Neural progenitor cell (in vitro differentiated cells): ENCODE results near the gene CHCHD6.

Source experiments
- CTCF ChIP-seq: fragments of 200-600 bp; sonication (generic); IDR thresholded peaks from 2 replicates; pipeline ENCODE4 v1.5.1; 2017; ENCODE audit warnings: antibody characterized with exemption, mild to moderate bottlenecking
- EZH2 ChIP-seq: fragments of 200-600 bp; sonication (generic); IDR thresholded peaks from 2 replicates; pipeline ENCODE4 v1.6.1; 2017; ENCODE audit warnings: antibody characterized with exemption, mild to moderate bottlenecking, moderate library complexity
- EZH2phosphoT487 ChIP-seq: fragments of 200-600 bp; sonication (generic); IDR thresholded peaks from 2 replicates; pipeline ENCODE4 v1.6.1; 2017; ENCODE audit warnings: antibody characterized with exemption

- TF ChIP-seq CTCF = no peak
- TF ChIP-seq EZH2 = no peak
- no peak for TF ChIP-seq EZH2phosphoT487
Observed at GRCh38 chr3:126847061-126847460, 143.0 kb downstream of the CHCHD6 start.
